ENCODE results near the gene ABCA8.
"Not testable (repeated sequence)": the region's sequence is repeated elsewhere in the genome, so short reads cannot be mapped to it uniquely, and the experiment has no call there.

Gene ABCA8
- 0 reads per million in 4 donors for total RNA-seq

- no peak for DNase-seq
Observed at GRCh38 chr17:68955181-68955841, at the start of gene ABCA8. TSS of gene ABCA8 (minus strand) at chr17:68955392. CDS start at chr17:68942034, 13,358 bp downstream.

- not testable (repeated sequence) for DNase-seq
Observed at GRCh38 chr17:69004759-69005158, 49.6 kb upstream of the ABCA8 start.

GRCh38 chr17:68999743-69000142, 44.6 kb upstream of the ABCA8 start:
- not testable (repeated sequence) for DNase-seq

- no peak for DNase-seq
Observed at GRCh38 chr17:68993112-68993511, 37.9 kb upstream of the ABCA8 start.

GRCh38 chr17:68987966-68988365, 32.8 kb upstream of the ABCA8 start:
- DNase-seq, result no peak

GRCh38 chr17:68981288-68981687, 26.1 kb upstream of the ABCA8 start:
- no peak for DNase-seq

- no peak for DNase-seq
Observed at GRCh38 chr17:68973098-68973846, 18.1 kb upstream of the ABCA8 start.

- no peak for DNase-seq
Observed at GRCh38 chr17:68972119-68972704, 17.0 kb upstream of the ABCA8 start.

- no peak for DNase-seq
Observed at GRCh38 chr17:68969101-68969500, 13.9 kb upstream of the ABCA8 start.

GRCh38 chr17:68963958-68964357, 8.8 kb upstream of the ABCA8 start:
- DNase-seq, result no peak

GRCh38 chr17:68961214-68961882, 6.2 kb upstream of the ABCA8 start:
- DNase-seq, result no peak

- DNase-seq, result not testable (repeated sequence)
Observed at GRCh38 chr17:68959117-68959516, 3.9 kb upstream of the ABCA8 start.

- no peak for DNase-seq
Observed at GRCh38 chr17:68957944-68958343, 2.8 kb upstream of the ABCA8 start.

- DNase-seq, result no peak
Observed at GRCh38 chr17:68954146-68954896, 871 bp downstream of the ABCA8 start.

GRCh38 chr17:68953340-68953997, 1.7 kb downstream of the ABCA8 start:
- no peak for DNase-seq

- no peak for DNase-seq
Observed at GRCh38 chr17:68950725-68951124, 4.5 kb downstream of the ABCA8 start.

GRCh38 chr17:68947868-68948267, 7.3 kb downstream of the ABCA8 start:
- not testable (repeated sequence) for DNase-seq

- DNase-seq, result no peak
Observed at GRCh38 chr17:68944435-68945035, 10.7 kb downstream of the ABCA8 start.

GRCh38 chr17:68943812-68944182, 11.4 kb downstream of the ABCA8 start:
- not testable (repeated sequence) for DNase-seq

- no peak for DNase-seq
Observed at GRCh38 chr17:68943123-68943811, 11.9 kb downstream of the ABCA8 start.

GRCh38 chr17:68942389-68942788, 12.8 kb downstream of the ABCA8 start:
- DNase-seq, result no peak

Data from T-helper 1 cell (primary cell).